H1 (cell line): ENCODE measurements around the gene ADRA2A.

Experiments used
- CTCF ChIP-seq, 3 experiments: IDR thresholded peaks; 1 replicate in 2 of 3; 2 replicates in 1 of 3; pipeline versions ENCODE4 v1.5.1 to v1.6.1; 2011; ENCODE audit warnings: low read length in 3 of 3, mild to moderate bottlenecking in 3 of 3, inconsistent platforms in 2 of 3, low read depth in 1 of 3, moderate library complexity in 1 of 3; ENCODE audit not compliant: insufficient read depth in 1 of 3; ENCODE audit errors: control extremely low read depth in 1 of 3
- E2F6 ChIP-seq: IDR thresholded peaks from 2 replicates; pipeline ENCODE4 v1.6.1; 2012; ENCODE audit warnings: inconsistent platforms
- KDM5A ChIP-seq: fragments of 200-600 bp; IDR thresholded peaks from 2 replicates; pipeline ENCODE4 v1.7.1; 2012; ENCODE audit warnings: mild to moderate bottlenecking, low read length, inconsistent platforms, mixed read lengths
- MAFK ChIP-seq: IDR thresholded peaks from 2 replicates; pipeline ENCODE4 v1.6.1; 2012; ENCODE audit warnings: low read depth, mild to moderate bottlenecking, improper control_type of control experiment, low read length
- POLR2A ChIP-seq, 2 experiments: IDR thresholded peaks; 1 replicate in 1 of 2; 2 replicates in 1 of 2; pipeline ENCODE4 v1.6.1; 2011; ENCODE audit warnings: low read depth in 2 of 2, low read length in 2 of 2, mild to moderate bottlenecking in 2 of 2; ENCODE audit errors: control extremely low read depth in 1 of 2
- POLR2AphosphoS5 ChIP-seq: IDR thresholded peaks from 2 replicates; pipeline ENCODE4 v1.6.1; 2011; ENCODE audit warnings: low read depth, low read length
- USF2 ChIP-seq: IDR thresholded peaks from 2 replicates; pipeline ENCODE4 v1.6.1; 2011; ENCODE audit warnings: low read length, improper control_type of control experiment

- TF ChIP-seq POLR2A (IDR thresholded peaks at IDR 0.05; ENCODE audit: control extremely low read depth in 1 of 2, low read depth in 2 of 2, low read length in 2 of 2) (no peak), CTCF (IDR thresholded peaks at IDR 0.05; ENCODE audit: control extremely low read depth in 1 of 3, insufficient read depth in 1 of 3, low read depth in 1 of 3, low read length in 3 of 3) (no peak), POLR2AphosphoS5 (no peak), E2F6 (no peak), USF2 (no peak), KDM5A (no peak), MAFK (no peak)
Measured at GRCh38 chr10:111122127-111122526, 45.3 kb downstream of the ADRA2A start.
